GM12878 (cell line): ENCODE data around the gene MPIG6B. TPM values are rescaled to one million over a fixed set of nuclear protein-coding genes. Genes with fewer than 3 reads are reported as not detected.

Experiments
- CHD2 ChIP-seq: IDR thresholded peaks from 2 replicates; pipeline ENCODE4 v1.6.1; 2011; ENCODE audit warnings: low read depth, low read length, improper control_type of control experiment, borderline replicate concordance
- FOXK2 ChIP-seq: fragments of 450-650 bp; IDR thresholded peaks from 2 replicates; pipeline ENCODE4 v1.6.1; 2017; ENCODE audit warnings: mild to moderate bottlenecking, moderate library complexity
- IRF5 ChIP-seq: fragments of 450-650 bp; IDR thresholded peaks from 2 replicates; pipeline ENCODE4 v1.6.1; 2017; ENCODE audit warnings: borderline replicate concordance
- JUNB ChIP-seq: IDR thresholded peaks from 2 replicates; pipeline ENCODE4 v1.6.1; 2016; ENCODE audit warnings: antibody characterized with exemption, mild to moderate bottlenecking
- JUND ChIP-seq: IDR thresholded peaks from 2 replicates; pipeline ENCODE4 v1.6.1; 2012; ENCODE audit warnings: low read depth, mild to moderate bottlenecking, low read length, improper control_type of control experiment, moderate library complexity
- MTA2 ChIP-seq: fragments of 450-650 bp; IDR thresholded peaks from 2 replicates; pipeline ENCODE4 v1.6.1; 2016; ENCODE audit warnings: low read depth, mild to moderate bottlenecking, moderate library complexity
- NR2C1 ChIP-seq: fragments of 450-650 bp; IDR thresholded peaks from 2 replicates; pipeline ENCODE4 v1.6.1; 2017; ENCODE audit warnings: antibody characterized with exemption, mild to moderate bottlenecking, moderate library complexity
- REST ChIP-seq: IDR thresholded peaks from 2 replicates; pipeline ENCODE4 v1.6.1; 2012; ENCODE audit warnings: mild to moderate bottlenecking, low read depth, low read length
- SUPT20H ChIP-seq: IDR thresholded peaks from 2 replicates; pipeline ENCODE4 v1.6.1; 2011; ENCODE audit warnings: low read depth, mild to moderate bottlenecking, low read length, moderate library complexity, borderline replicate concordance; ENCODE audit not compliant: control insufficient read depth
- YBX1 ChIP-seq: fragments of 450-650 bp; IDR thresholded peaks from 2 replicates; pipeline ENCODE4 v1.6.1; 2016; ENCODE audit warnings: antibody characterized with exemption
- polyA plus RNA-seq, 11 experiments: library from polyadenylated mRNA; depleted of rRNA in 4 of 11; unstranded in 6 of 11; stranded (reverse) in 5 of 11; fragments of >200 nt; fragmentation: Nextera tagmentation in 4 of 11; fragmentation: Illumina TruSeq in 1 of 11; extraction: Ambion mirVana in 4 of 11; extraction: Trizol in 1 of 11; gene quantifications; 1 replicate in 1 of 11; 2 replicates in 10 of 11; pipeline versions ENCODE4 v1.2.1 to v1.2.3, GENCODE V29; 2011 to 2016; ENCODE audit warnings: inconsistent platforms in 2 of 11, missing spikeins in 2 of 11, low read depth in 1 of 11
- total RNA-seq, 4 experiments: library from RNA; depleted of rRNA in 3 of 4; stranded (reverse); fragments of >200 nt in 3 of 4; fragmentation: Illumina TruSeq in 1 of 4; extraction: Trizol in 1 of 4; gene quantifications; 2 replicates each; pipeline versions ENCODE4 v1.2.1 to v1.2.3, GENCODE V29; 2013 to 2021
- TF ChIP-seq, protein P1 (sequence below): fragments of 450-650 bp; IDR thresholded peaks from 2 replicates; pipeline ENCODE4 v1.6.1; 2016; ENCODE audit warnings: mild to moderate bottlenecking, moderate library complexity, borderline replicate concordance
- TF ChIP-seq, protein P2 (sequence below): fragments of 450-650 bp; formaldehyde crosslinking; IDR thresholded peaks from 2 replicates; pipeline ENCODE4 v1.5.0; 2022; ENCODE audit warnings: mild to moderate bottlenecking, missing genetic modification characterization

MPIG6B gene
- total and polyA plus RNA-seq, 10 of the 15 experiments (the other 5 are each of a cell fraction or from before 2014, with no cell fraction given): not detected

DNA sequence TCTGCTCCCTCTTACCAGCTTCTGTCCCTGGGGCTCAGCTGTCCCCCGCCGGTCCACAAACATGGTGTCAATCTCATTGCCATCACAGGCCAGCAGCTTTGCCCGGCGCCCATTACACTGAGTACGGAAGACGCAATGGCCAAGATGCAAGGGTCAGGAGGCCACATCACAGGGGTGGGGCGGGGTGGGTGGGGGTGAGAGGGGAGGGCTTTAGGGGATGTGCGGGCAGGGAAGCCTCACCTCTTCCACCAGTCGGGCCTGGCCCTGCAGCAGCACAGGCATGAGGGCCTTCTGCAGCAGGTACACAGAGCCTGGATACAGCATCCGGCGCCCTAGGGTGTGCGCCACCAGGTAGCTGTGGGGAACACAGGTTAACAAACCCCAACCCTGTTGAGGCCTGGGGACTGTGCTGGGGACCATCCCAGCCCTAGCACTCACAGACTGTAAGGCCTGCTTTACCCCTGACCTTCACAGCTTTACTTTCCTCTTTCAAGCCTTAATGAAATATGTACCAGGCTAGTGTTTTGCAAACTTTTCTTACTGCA is 31.5 kb upstream of the MPIG6B start (continued):
- TF ChIP-seq, protein P1, sequence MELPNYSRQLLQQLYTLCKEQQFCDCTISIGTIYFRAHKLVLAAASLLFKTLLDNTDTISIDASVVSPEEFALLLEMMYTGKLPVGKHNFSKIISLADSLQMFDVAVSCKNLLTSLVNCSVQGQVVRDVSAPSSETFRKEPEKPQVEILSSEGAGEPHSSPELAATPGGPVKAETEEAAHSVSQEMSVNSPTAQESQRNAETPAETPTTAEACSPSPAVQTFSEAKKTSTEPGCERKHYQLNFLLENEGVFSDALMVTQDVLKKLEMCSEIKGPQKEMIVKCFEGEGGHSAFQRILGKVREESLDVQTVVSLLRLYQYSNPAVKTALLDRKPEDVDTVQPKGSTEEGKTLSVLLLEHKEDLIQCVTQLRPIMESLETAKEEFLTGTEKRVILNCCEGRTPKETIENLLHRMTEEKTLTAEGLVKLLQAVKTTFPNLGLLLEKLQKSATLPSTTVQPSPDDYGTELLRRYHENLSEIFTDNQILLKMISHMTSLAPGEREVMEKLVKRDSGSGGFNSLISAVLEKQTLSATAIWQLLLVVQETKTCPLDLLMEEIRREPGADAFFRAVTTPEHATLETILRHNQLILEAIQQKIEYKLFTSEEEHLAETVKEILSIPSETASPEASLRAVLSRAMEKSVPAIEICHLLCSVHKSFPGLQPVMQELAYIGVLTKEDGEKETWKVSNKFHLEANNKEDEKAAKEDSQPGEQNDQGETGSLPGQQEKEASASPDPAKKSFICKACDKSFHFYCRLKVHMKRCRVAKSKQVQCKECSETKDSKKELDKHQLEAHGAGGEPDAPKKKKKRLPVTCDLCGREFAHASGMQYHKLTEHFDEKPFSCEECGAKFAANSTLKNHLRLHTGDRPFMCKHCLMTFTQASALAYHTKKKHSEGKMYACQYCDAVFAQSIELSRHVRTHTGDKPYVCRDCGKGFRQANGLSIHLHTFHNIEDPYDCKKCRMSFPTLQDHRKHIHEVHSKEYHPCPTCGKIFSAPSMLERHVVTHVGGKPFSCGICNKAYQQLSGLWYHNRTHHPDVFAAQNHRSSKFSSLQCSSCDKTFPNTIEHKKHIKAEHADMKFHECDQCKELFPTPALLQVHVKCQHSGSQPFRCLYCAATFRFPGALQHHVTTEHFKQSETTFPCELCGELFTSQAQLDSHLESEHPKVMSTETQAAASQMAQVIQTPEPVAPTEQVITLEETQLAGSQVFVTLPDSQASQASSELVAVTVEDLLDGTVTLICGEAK: no peak
- TF ChIP-seq CHD2 (no peak), NR2C1 (no peak), YBX1 (no peak), IRF5 (no peak), REST (no peak), MTA2 (no peak), JUNB (no peak), SUPT20H (no peak), FOXK2 (no peak), JUND (no peak)
- TF ChIP-seq, protein P2, sequence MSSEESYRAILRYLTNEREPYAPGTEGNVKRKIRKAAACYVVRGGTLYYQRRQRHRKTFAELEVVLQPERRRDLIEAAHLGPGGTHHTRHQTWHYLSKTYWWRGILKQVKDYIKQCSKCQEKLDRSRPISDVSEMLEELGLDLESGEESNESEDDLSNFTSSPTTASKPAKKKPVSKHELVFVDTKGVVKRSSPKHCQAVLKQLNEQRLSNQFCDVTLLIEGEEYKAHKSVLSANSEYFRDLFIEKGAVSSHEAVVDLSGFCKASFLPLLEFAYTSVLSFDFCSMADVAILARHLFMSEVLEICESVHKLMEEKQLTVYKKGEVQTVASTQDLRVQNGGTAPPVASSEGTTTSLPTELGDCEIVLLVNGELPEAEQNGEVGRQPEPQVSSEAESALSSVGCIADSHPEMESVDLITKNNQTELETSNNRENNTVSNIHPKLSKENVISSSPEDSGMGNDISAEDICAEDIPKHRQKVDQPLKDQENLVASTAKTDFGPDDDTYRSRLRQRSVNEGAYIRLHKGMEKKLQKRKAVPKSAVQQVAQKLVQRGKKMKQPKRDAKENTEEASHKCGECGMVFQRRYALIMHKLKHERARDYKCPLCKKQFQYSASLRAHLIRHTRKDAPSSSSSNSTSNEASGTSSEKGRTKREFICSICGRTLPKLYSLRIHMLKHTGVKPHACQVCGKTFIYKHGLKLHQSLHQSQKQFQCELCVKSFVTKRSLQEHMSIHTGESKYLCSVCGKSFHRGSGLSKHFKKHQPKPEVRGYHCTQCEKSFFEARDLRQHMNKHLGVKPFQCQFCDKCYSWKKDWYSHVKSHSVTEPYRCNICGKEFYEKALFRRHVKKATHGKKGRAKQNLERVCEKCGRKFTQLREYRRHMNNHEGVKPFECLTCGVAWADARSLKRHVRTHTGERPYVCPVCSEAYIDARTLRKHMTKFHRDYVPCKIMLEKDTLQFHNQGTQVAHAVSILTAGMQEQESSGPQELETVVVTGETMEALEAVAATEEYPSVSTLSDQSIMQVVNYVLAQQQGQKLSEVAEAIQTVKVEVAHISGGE (CRISPR knock-in tag): no peak
